Activated T-helper 1 cell treated with anti-CD3 and anti-CD28 coated beads, Interleukin-12 subunit alpha, Interleukin-12 subunit beta, Interleukin-2, Interleukin-4 antibody, amounts not matched to agents 30 ng/mL and 10 ng/mL and 1 ng/mL, durations not matched to agents 14 hours and 24 hours and 36 hours (primary cell): ENCODE results near the gene PIK3AP1. TPM values are rescaled to one million over a fixed set of nuclear protein-coding genes. Genes with fewer than 3 reads are reported as not detected.

Experiments used
- DNase-seq: peaks from one replicate; pipeline ENCODE4 v3.0.0; 2021; ENCODE audit warnings: low spot score
- H3K27ac Mint-ChIP-seq: one replicate; pipeline ENCODE4 v1.8.0; 2021; ENCODE audit warnings: mild to moderate bottlenecking, mixed read lengths
- H3K27me3 Mint-ChIP-seq: one replicate; pipeline ENCODE4 v1.8.0; 2022; ENCODE audit warnings: mild to moderate bottlenecking, moderate library complexity, mixed read lengths; ENCODE audit not compliant: insufficient read depth
- H3K36me3 Mint-ChIP-seq: one replicate; pipeline ENCODE4 v1.8.0; 2021; ENCODE audit warnings: low read depth, mixed read lengths
- H3K4me1 Mint-ChIP-seq: one replicate; pipeline ENCODE4 v1.8.0; 2021; ENCODE audit warnings: low read depth, mixed read lengths
- H3K4me3 Mint-ChIP-seq: one replicate; pipeline ENCODE4 v1.8.0; 2021; ENCODE audit warnings: mild to moderate bottlenecking, moderate library complexity, mixed read lengths
- H3K9me3 Mint-ChIP-seq: one replicate; pipeline ENCODE4 v1.8.0; 2021; ENCODE audit warnings: mixed read lengths
- intact Hi-C: fragments of 100-400 bp; cut with micrococcal nuclease; formaldehyde crosslinking; loops from one replicate; pipeline ENCODE4 v1.15.1; 2024
- total RNA-seq: library from RNA; stranded (reverse); gene quantifications from 2 replicates; pipeline ENCODE4 v1.2.3, GENCODE V29; 2022

Gene PIK3AP1
- total RNA-seq, 1 donor from 2014 or later: 9.9 TPM

GRCh38 chr10:96619120-96619519, 101.2 kb downstream of the PIK3AP1 start:
- intact Hi-C loops: no loop called here
- H3K27ac Mint-ChIP-seq: no peak overlapping the region
- no peaks in the 10 kb centered on the region for H3K36me3 Mint-ChIP-seq
- no peak for DNase-seq
- H3K9me3 Mint-ChIP-seq: no peaks in the 10 kb centered on the region
- H3K4me3 Mint-ChIP-seq: no peak overlapping the region
- no peaks in the 10 kb centered on the region for H3K27me3 Mint-ChIP-seq
- H3K4me1 Mint-ChIP-seq: no peaks in the 10 kb centered on the region

- Mint-ChIP-seq H3K27ac (no peak overlapping the region), H3K4me1 (no peaks in the 10 kb centered on the region), H3K36me3 (no peaks in the 10 kb centered on the region), H3K27me3 (no peaks in the 10 kb centered on the region), H3K9me3 (no peaks in the 10 kb centered on the region), H3K4me3 (no peak overlapping the region)
- DNase-seq: no peak
- intact Hi-C loops: no loop called here
Measured at GRCh38 chr10:96618653-96619052, 101.7 kb downstream of the PIK3AP1 start.

- H3K27ac Mint-ChIP-seq: no peak overlapping the region
- H3K4me1 Mint-ChIP-seq: no peaks in the 10 kb centered on the region
- intact Hi-C loops: no loop called here
- H3K27me3 Mint-ChIP-seq: no peaks in the 10 kb centered on the region
- H3K9me3 Mint-ChIP-seq: no peaks in the 10 kb centered on the region
- no peak for DNase-seq
- H3K36me3 Mint-ChIP-seq: no peaks in the 10 kb centered on the region
- no peak overlapping the region for H3K4me3 Mint-ChIP-seq
Measured at GRCh38 chr10:96616961-96617360, 103.4 kb downstream of the PIK3AP1 start.

GRCh38 chr10:96614515-96614914, 105.8 kb downstream of the PIK3AP1 start:
- no peak for DNase-seq
- no peaks in the 10 kb centered on the region for H3K9me3 Mint-ChIP-seq
- H3K4me3 Mint-ChIP-seq: no peak overlapping the region
- no peaks in the 10 kb centered on the region for H3K36me3 Mint-ChIP-seq
- H3K27ac Mint-ChIP-seq: no peak overlapping the region
- H3K27me3 Mint-ChIP-seq: no peaks in the 10 kb centered on the region
- intact Hi-C loops: no loop called here
- H3K4me1 Mint-ChIP-seq: no peaks in the 10 kb centered on the region

GRCh38 chr10:96613576-96613975, 106.7 kb downstream of the PIK3AP1 start:
- no peaks in the 10 kb centered on the region for H3K36me3 Mint-ChIP-seq
- no peaks in the 10 kb centered on the region for H3K4me1 Mint-ChIP-seq
- H3K4me3 Mint-ChIP-seq: no peak overlapping the region
- no peaks in the 10 kb centered on the region for H3K27me3 Mint-ChIP-seq
- DNase-seq: no peak
- no peak overlapping the region for H3K27ac Mint-ChIP-seq
- H3K9me3 Mint-ChIP-seq: no peaks in the 10 kb centered on the region
- intact Hi-C loops: no loop called here

GRCh38 chr10:96612055-96612830, 108.1 kb downstream of the PIK3AP1 start:
- Mint-ChIP-seq H3K36me3 (no peaks in the 10 kb centered on the region), H3K27me3 (peaks cover 2% of the 10 kb centered on the region), H3K4me3 (no peak overlapping the region), H3K9me3 (no peaks in the 10 kb centered on the region), H3K27ac (no peak overlapping the region), H3K4me1 (no peaks in the 10 kb centered on the region)
- DNase-seq: no peak
- intact Hi-C loops: no loop called here

- peaks cover 2% of the 10 kb centered on the region for H3K27me3 Mint-ChIP-seq
- intact Hi-C loops: no loop called here
- H3K9me3 Mint-ChIP-seq: no peaks in the 10 kb centered on the region
- H3K36me3 Mint-ChIP-seq: no peaks in the 10 kb centered on the region
- no peak for DNase-seq
- H3K4me3 Mint-ChIP-seq: no peak overlapping the region
- H3K27ac Mint-ChIP-seq: no peak overlapping the region
- no peaks in the 10 kb centered on the region for H3K4me1 Mint-ChIP-seq
Measured at GRCh38 chr10:96610817-96611216, 109.5 kb downstream of the PIK3AP1 start.

- DNase-seq: no peak
- Mint-ChIP-seq H3K36me3 (no peaks in the 10 kb centered on the region), H3K9me3 (no peaks in the 10 kb centered on the region), H3K27me3 (peaks cover 2% of the 10 kb centered on the region), H3K4me3 (no peak overlapping the region), H3K4me1 (no peaks in the 10 kb centered on the region), H3K27ac (no peak overlapping the region)
- intact Hi-C loops: no loop called here
Measured at GRCh38 chr10:96609510-96609909, 110.8 kb downstream of the PIK3AP1 start.

GRCh38 chr10:96608805-96609204, 111.5 kb downstream of the PIK3AP1 start:
- H3K9me3 Mint-ChIP-seq: no peaks in the 10 kb centered on the region
- H3K4me1 Mint-ChIP-seq: no peaks in the 10 kb centered on the region
- no peaks in the 10 kb centered on the region for H3K36me3 Mint-ChIP-seq
- no peak for DNase-seq
- intact Hi-C loops: no loop called here
- peaks cover 2% of the 10 kb centered on the region for H3K27me3 Mint-ChIP-seq
- no peak overlapping the region for H3K27ac Mint-ChIP-seq
- no peak overlapping the region for H3K4me3 Mint-ChIP-seq

- intact Hi-C loops: no loop called here
- Mint-ChIP-seq H3K27ac (no peak overlapping the region), H3K4me1 (no peaks in the 10 kb centered on the region), H3K27me3 (peaks cover 5% of the 10 kb centered on the region), H3K4me3 (no peak overlapping the region), H3K9me3 (no peaks in the 10 kb centered on the region), H3K36me3 (no peaks in the 10 kb centered on the region)
- no peak for DNase-seq
Measured at GRCh38 chr10:96608262-96608661, 112.1 kb downstream of the PIK3AP1 start.

GRCh38 chr10:96606946-96607345, 113.4 kb downstream of the PIK3AP1 start:
- Mint-ChIP-seq H3K9me3 (no peaks in the 10 kb centered on the region), H3K27me3 (peaks cover 5% of the 10 kb centered on the region), H3K4me1 (no peaks in the 10 kb centered on the region), H3K36me3 (no peaks in the 10 kb centered on the region), H3K4me3 (no peak overlapping the region), H3K27ac (no peak overlapping the region)
- intact Hi-C loops: no loop called here
- DNase-seq: no peak

GRCh38 chr10:96606216-96606615, 114.1 kb downstream of the PIK3AP1 start:
- intact Hi-C loops: no loop called here
- Mint-ChIP-seq H3K27ac (no peak overlapping the region), H3K4me3 (no peak overlapping the region), H3K27me3 (peaks cover 5% of the 10 kb centered on the region), H3K4me1 (no peaks in the 10 kb centered on the region), H3K9me3 (no peaks in the 10 kb centered on the region), H3K36me3 (no peaks in the 10 kb centered on the region)
- no peak for DNase-seq

GRCh38 chr10:96600337-96600736, 120.0 kb downstream of the PIK3AP1 start:
- Mint-ChIP-seq H3K27ac (no peak overlapping the region), H3K36me3 (no peaks in the 10 kb centered on the region), H3K4me1 (no peaks in the 10 kb centered on the region), H3K27me3 (peaks cover 9% of the 10 kb centered on the region), H3K4me3 (no peak overlapping the region), H3K9me3 (no peaks in the 10 kb centered on the region)
- intact Hi-C loops: no loop called here
- no peak for DNase-seq

- Mint-ChIP-seq H3K36me3 (peaks cover 2% of the 10 kb centered on the region), H3K9me3 (peaks cover 4% of the 10 kb centered on the region), H3K4me1 (no peaks in the 10 kb centered on the region), H3K27ac (no peak overlapping the region), H3K27me3 (peaks cover 9% of the 10 kb centered on the region), H3K4me3 (no peak overlapping the region)
- intact Hi-C loops: no loop called here
- no peak for DNase-seq
Measured at GRCh38 chr10:96598846-96599245, 121.5 kb downstream of the PIK3AP1 start.
